H9 (cell line): Measurements from ENCODE around the gene TFDP1. TPM values are rescaled to one million over a fixed set of nuclear protein-coding genes. Genes with fewer than 3 reads are reported as not detected.

ENCODE experiments used
- DNase-seq: peaks from one replicate; pipeline ENCODE4 v3.0.0-alpha.2; 2017
- H2AFZ ChIP-seq: one replicate; pipeline ENCODE4 v1.6.1; 2013; ENCODE audit warnings: mild to moderate bottlenecking, low read length, control low read depth, moderate library complexity
- H2AK5ac ChIP-seq: 2 replicates; pipeline ENCODE4 v1.6.1; 2013; ENCODE audit warnings: low read length, control low read depth, mixed read lengths; ENCODE audit not compliant: insufficient read length
- H2BK120ac ChIP-seq: one replicate; pipeline ENCODE4 v1.6.1; 2013; ENCODE audit warnings: low read depth, mild to moderate bottlenecking, low read length, control low read depth, inconsistent platforms; ENCODE audit not compliant: poor library complexity, severe bottlenecking
- H2BK12ac ChIP-seq: 2 replicates; pipeline ENCODE4 v1.6.1; 2013; ENCODE audit warnings: low read length, control low read depth, mixed read lengths, low read depth; ENCODE audit not compliant: insufficient read length
- H2BK15ac ChIP-seq: 2 replicates; pipeline ENCODE4 v1.6.1; 2013; ENCODE audit warnings: low read depth, low read length, control low read depth
- H2BK20ac ChIP-seq: one replicate; pipeline ENCODE4 v1.6.1; 2013; ENCODE audit warnings: low read depth, mild to moderate bottlenecking, low read length, control low read depth, inconsistent platforms; ENCODE audit not compliant: poor library complexity, severe bottlenecking
- H2BK5ac ChIP-seq: 2 replicates; pipeline ENCODE4 v1.6.1; 2013; ENCODE audit warnings: low read length, control low read depth, mixed read lengths; ENCODE audit not compliant: insufficient read length
- H3K14ac ChIP-seq: 2 replicates; pipeline ENCODE4 v1.6.1; 2013; ENCODE audit warnings: low read length, control low read depth; ENCODE audit not compliant: insufficient read depth
- H3K18ac ChIP-seq: 2 replicates; pipeline ENCODE4 v1.6.1; 2013; ENCODE audit warnings: low read depth, mild to moderate bottlenecking, mixed read lengths, low read length, control low read depth; ENCODE audit not compliant: insufficient read length
- H3K23ac ChIP-seq: 2 replicates; pipeline ENCODE4 v1.6.1; 2013; ENCODE audit warnings: low read length, control low read depth, mixed read lengths, low read depth; ENCODE audit not compliant: insufficient read length
- H3K23me2 ChIP-seq: 2 replicates; pipeline ENCODE4 v1.6.1; 2013; ENCODE audit warnings: low read depth, mild to moderate bottlenecking, mixed read lengths, low read length, control low read depth; ENCODE audit not compliant: insufficient read length, poor library complexity, severe bottlenecking
- H3K27ac ChIP-seq: 2 replicates; pipeline ENCODE4 v1.5.1; 2013; ENCODE audit warnings: low read length, control low read depth, mixed read lengths, low read depth; ENCODE audit not compliant: insufficient read length
- H3K27me3 ChIP-seq: 2 replicates; pipeline ENCODE4 v1.6.1; 2013; ENCODE audit warnings: low read length, control low read depth, inconsistent platforms; ENCODE audit not compliant: insufficient read depth
- H3K4ac ChIP-seq: 2 replicates; pipeline ENCODE4 v1.6.1; 2013; ENCODE audit warnings: low read depth, mild to moderate bottlenecking, control low read depth, inconsistent platforms, low read length, moderate library complexity
- H3K4me1 ChIP-seq: 2 replicates; pipeline ENCODE4 v1.6.1; 2013; ENCODE audit warnings: low read length, control low read depth, inconsistent platforms; ENCODE audit not compliant: insufficient read depth
- H3K4me2 ChIP-seq: 2 replicates; pipeline ENCODE4 v1.6.1; 2013; ENCODE audit warnings: low read length, control low read depth, mixed read lengths; ENCODE audit not compliant: insufficient read length, insufficient read depth
- H3K56ac ChIP-seq: 2 replicates; pipeline ENCODE4 v1.6.1; 2013; ENCODE audit warnings: low read depth, mild to moderate bottlenecking, mixed read lengths, low read length, control low read depth; ENCODE audit not compliant: insufficient read length
- H3K79me1 ChIP-seq: 2 replicates; pipeline ENCODE4 v1.6.1; 2013; ENCODE audit warnings: low read depth, mild to moderate bottlenecking, moderate library complexity, low read length, control low read depth, inconsistent platforms; ENCODE audit not compliant: insufficient read depth, poor library complexity, severe bottlenecking
- H3K79me2 ChIP-seq: 2 replicates; pipeline ENCODE4 v1.6.1; 2013; ENCODE audit warnings: low read length, control low read depth, inconsistent platforms; ENCODE audit not compliant: insufficient read depth
- H3K9ac ChIP-seq: 2 replicates; pipeline ENCODE4 v1.6.1; 2013; ENCODE audit warnings: low read length, control low read depth, mixed read lengths; ENCODE audit not compliant: insufficient read length; ENCODE audit errors: extremely low read depth
- H3K9me3 ChIP-seq: one replicate; pipeline ENCODE4 v1.6.1; 2013; ENCODE audit warnings: low read depth, low read length, inconsistent platforms; ENCODE audit not compliant: control insufficient read depth
- H3T11ph ChIP-seq: one replicate; pipeline ENCODE4 v1.6.1; 2013; ENCODE audit warnings: mild to moderate bottlenecking, low read length, control low read depth, inconsistent platforms
- H4K20me1 ChIP-seq: one replicate; pipeline ENCODE4 v1.6.1; 2013; ENCODE audit not compliant: control insufficient read depth, insufficient read length, insufficient read depth
- H4K5ac ChIP-seq: 2 replicates; pipeline ENCODE4 v1.6.1; 2013; ENCODE audit warnings: low read depth, mild to moderate bottlenecking, mixed read lengths, low read length, control low read depth; ENCODE audit not compliant: insufficient read length
- H4K8ac ChIP-seq: replicated peaks from 2 replicates; pipeline ENCODE4 v1.6.1; 2013; ENCODE audit warnings: low read length, control low read depth, mixed read lengths, low read depth; ENCODE audit not compliant: insufficient read length
- H4K91ac ChIP-seq: 2 replicates; pipeline ENCODE4 v1.6.1; 2013; ENCODE audit warnings: low read depth, mild to moderate bottlenecking, moderate library complexity, mixed read lengths, low read length, control low read depth; ENCODE audit not compliant: insufficient read length
- H3K27ac Mint-ChIP-seq, 3 experiments: 2 replicates in 2 of 3; 3 replicates in 1 of 3; pipeline ENCODE4 v1.8.0; 2020 to 2021; ENCODE audit warnings: mixed read lengths in 3 of 3, mild to moderate bottlenecking in 1 of 3, moderate library complexity in 1 of 3
- H3K27me3 Mint-ChIP-seq: 2 replicates; pipeline ENCODE4 v1.8.0; 2021; ENCODE audit warnings: low read depth, mild to moderate bottlenecking, moderate library complexity, mixed read lengths
- H3K36me3 Mint-ChIP-seq, 3 experiments: 2 replicates in 2 of 3; 3 replicates in 1 of 3; pipeline ENCODE4 v1.8.0; 2020 to 2021; ENCODE audit warnings: low read depth in 3 of 3, mixed read lengths in 3 of 3; ENCODE audit not compliant: insufficient read depth in 1 of 3
- H3K4me1 Mint-ChIP-seq, 2 experiments: 2 replicates each; pipeline ENCODE4 v1.8.0; 2020; ENCODE audit warnings: mixed read lengths in 2 of 2
- H3K4me3 Mint-ChIP-seq, 2 experiments: 2 replicates in 1 of 2; 3 replicates in 1 of 2; pipeline ENCODE4 v1.8.0; 2020 to 2021; ENCODE audit warnings: mild to moderate bottlenecking in 2 of 2, mixed read lengths in 2 of 2, moderate library complexity in 1 of 2
- H3K9me3 Mint-ChIP-seq, 2 experiments: 2 replicates in 1 of 2; 3 replicates in 1 of 2; pipeline ENCODE4 v1.8.0; 2020; ENCODE audit warnings: mild to moderate bottlenecking in 2 of 2, mixed read lengths in 2 of 2, moderate library complexity in 1 of 2
- WGBS: extraction: QIAGEN DNeasy Blood & Tissue Kit; methylation state at CpG from one replicate; pipeline ENCODE4 v1.1.7; 2013; ENCODE audit warnings: missing lambda C conversion rate, low lambda C conversion rate, mixed read lengths; ENCODE audit not compliant: insufficient read length; ENCODE audit errors: extremely low coverage; 5-methylcytosine and 5-hydroxymethylcytosine counted together
- total RNA-seq: library from RNA; stranded (reverse); gene quantifications from 2 replicates; pipeline ENCODE4 v1.2.1, GENCODE V29; 2021
- TF ChIP-seq, protein P1 (sequence below): fragments of 200-600 bp; sonication (generic); conservative IDR thresholded peaks from 3 replicates; pipeline ENCODE4 v1.8.0; 2021; ENCODE audit warnings: antibody characterized with exemption, mild to moderate bottlenecking

TFDP1 gene
- total RNA-seq, 1 experiment from 2014 or later, result 111 TPM

DNA sequence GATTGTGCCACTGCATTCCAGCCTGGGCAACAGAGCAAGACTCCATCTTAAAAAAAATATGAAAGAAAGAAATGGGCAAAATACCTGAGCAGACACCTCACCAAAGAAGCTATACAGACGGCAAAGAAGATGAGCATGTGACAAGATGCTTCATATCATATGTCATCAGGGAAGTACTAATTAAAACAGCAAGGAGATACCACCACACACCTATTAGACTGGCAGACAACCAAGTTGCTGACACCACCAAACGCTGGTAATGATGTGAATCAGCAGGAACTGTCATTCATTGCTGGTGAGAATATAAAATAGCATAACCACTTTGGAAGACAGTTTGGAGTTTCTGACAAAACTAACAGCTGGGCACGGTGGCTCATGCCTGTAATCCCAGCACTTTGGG, 11.5 kb upstream of the TFDP1 start:
- TF ChIP-seq, protein P1, sequence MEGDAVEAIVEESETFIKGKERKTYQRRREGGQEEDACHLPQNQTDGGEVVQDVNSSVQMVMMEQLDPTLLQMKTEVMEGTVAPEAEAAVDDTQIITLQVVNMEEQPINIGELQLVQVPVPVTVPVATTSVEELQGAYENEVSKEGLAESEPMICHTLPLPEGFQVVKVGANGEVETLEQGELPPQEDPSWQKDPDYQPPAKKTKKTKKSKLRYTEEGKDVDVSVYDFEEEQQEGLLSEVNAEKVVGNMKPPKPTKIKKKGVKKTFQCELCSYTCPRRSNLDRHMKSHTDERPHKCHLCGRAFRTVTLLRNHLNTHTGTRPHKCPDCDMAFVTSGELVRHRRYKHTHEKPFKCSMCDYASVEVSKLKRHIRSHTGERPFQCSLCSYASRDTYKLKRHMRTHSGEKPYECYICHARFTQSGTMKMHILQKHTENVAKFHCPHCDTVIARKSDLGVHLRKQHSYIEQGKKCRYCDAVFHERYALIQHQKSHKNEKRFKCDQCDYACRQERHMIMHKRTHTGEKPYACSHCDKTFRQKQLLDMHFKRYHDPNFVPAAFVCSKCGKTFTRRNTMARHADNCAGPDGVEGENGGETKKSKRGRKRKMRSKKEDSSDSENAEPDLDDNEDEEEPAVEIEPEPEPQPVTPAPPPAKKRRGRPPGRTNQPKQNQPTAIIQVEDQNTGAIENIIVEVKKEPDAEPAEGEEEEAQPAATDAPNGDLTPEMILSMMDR, result no peak
- Histone ChIP-seq H2BK120ac (no peak overlapping the region), H3K9ac (no peak overlapping the region), H3K9me3 (peaks cover 8% of the 10 kb centered on the region), H2BK12ac (no peak overlapping the region), H3K4me2 (no peak overlapping the region), H3K27me3 (no peaks in the 10 kb centered on the region), H2BK15ac (no peak overlapping the region), H3K79me1 (no peaks in the 10 kb centered on the region), H4K20me1 (no peaks in the 10 kb centered on the region), H4K91ac (no peak overlapping the region), H3K79me2 (no peaks in the 10 kb centered on the region), H3K56ac (no peak overlapping the region), H3K18ac (no peak overlapping the region), H2AK5ac (no peak overlapping the region), H3K23ac (no peak overlapping the region), H3K14ac (no peak overlapping the region), H3T11ph (no peak overlapping the region), H2BK20ac (no peak overlapping the region), H3K23me2 (no peaks in the 10 kb centered on the region), H2BK5ac (no peak overlapping the region), H4K8ac (no peak overlapping the region), H3K4ac (no peak overlapping the region), H3K4me1 (no peaks in the 10 kb centered on the region), H2AFZ (no peak overlapping the region), H4K5ac (no peak overlapping the region), H3K27ac (no peak overlapping the region)
- H3K27me3 Mint-ChIP-seq, result no peaks in the 10 kb centered on the region
- no peaks in the 10 kb centered on the region for H3K4me1 Mint-ChIP-seq
- H3K4me3 Mint-ChIP-seq, result no peak overlapping the region
- peaks cover 0 to 6% (median 4%) of the 10 kb centered on the region in 3 experiments; a peak in 4 of 7 replicates for H3K36me3 Mint-ChIP-seq
- H3K27ac Mint-ChIP-seq, result no peak overlapping the region
- H3K9me3 Mint-ChIP-seq, result peaks cover 15 to 22% of the 10 kb centered on the region in 2 experiments
- WGBS, result no CpG with 5 or more reads among the region's 3 CpGs
- DNase-seq, result no peak
